Measurements from ENCODE around the gene WSCD2.

GRCh38 chr12:108289350-108290161 lies 160.5 kb downstream of the WSCD2 start:
- TF ChIP-seq CTCF (IDR thresholded peaks at IDR 0.05; ENCODE audit: low read length) (no peak), EZH2 (optimal IDR thresholded peaks at IDR 0.05; ENCODE audit: low read depth, low read length) (no peak), EZH2phosphoT487 (IDR thresholded peaks at IDR 0.05; ENCODE audit: low read length) (no peak)
